Measurements from ENCODE around the gene STARD10. TPM values are rescaled to one million over a fixed set of nuclear protein-coding genes. Genes with fewer than 3 reads are reported as not detected.
"Not testable (repeated sequence)": the region's sequence is repeated elsewhere in the genome, so short reads cannot be mapped to it uniquely, and the experiment has no call there.

Gene STARD10
- total RNA-seq, 2 experiments from 2014 or later = 4.0 to 4.5 TPM

DNA sequence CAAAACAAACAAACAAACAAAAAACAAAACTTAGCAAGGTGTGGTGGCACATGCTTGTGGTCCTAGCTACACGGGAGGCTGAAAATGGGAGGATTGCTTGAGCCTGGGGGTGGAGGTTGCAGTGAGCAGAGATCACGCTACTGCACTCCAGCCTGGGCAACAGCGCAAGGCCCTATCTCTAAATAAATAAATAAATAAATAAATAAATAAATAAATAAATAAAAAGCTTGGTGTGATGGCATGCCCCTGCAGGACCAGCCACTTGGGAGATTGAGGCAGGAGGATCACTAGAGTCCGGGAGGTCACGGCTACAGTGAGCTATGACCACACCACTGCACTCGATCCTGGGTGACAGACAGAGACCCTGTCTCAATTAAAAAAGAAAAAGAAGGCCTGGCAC lies 9.0 kb upstream of the STARD10 start:
- ChIA-PET POLR2A (no interaction called here), CTCF (interaction anchor here (1.1 to 1.6 kb wide), 4 partner anchors 9 to 78 kb away, joined by 3 to 5 read pairs (median 4); partner anchors contain the start of gene STARD10)
- no peak overlapping the region for H3K27ac Mint-ChIP-seq
- DNase-seq = no peak
- H3K4me1 Mint-ChIP-seq (ENCODE audit: low read depth) = peaks cover 8% of the 10 kb centered on the region
- no peaks in the 10 kb centered on the region for H3K27me3 Mint-ChIP-seq (ENCODE audit: low read depth)
- ATAC-seq = no peak
- no peak overlapping the region for H3K4me3 Mint-ChIP-seq
- H3K36me3 Mint-ChIP-seq (ENCODE audit: low read depth) = peaks cover 11% of the 10 kb centered on the region
- no peaks in the 10 kb centered on the region for H3K9me3 Mint-ChIP-seq (ENCODE audit: insufficient read depth)

DNA sequence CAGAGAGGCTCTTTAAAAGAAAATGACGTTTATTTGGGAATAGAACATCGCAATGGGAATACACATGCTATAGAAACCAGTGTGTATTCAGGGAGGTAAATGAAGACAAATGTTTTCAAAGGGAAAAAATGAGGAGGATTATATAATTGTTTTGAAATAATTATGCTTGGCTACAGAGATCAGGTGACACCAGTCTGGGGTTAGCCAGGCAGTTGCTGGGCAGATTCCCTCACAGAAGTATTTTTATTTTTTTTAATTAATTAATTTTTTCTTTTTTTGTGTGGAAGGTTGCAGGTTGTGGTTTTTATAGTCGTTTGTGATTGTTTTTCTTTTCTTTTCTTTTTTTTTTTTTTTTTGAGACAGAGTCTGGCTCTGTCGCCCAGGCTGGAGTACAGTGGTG lies 5.6 kb upstream of the STARD10 start:
- Mint-ChIP-seq H3K27me3 (ENCODE audit: low read depth) (no peaks in the 10 kb centered on the region), H3K9me3 (ENCODE audit: insufficient read depth) (no peaks in the 10 kb centered on the region), H3K4me1 (ENCODE audit: low read depth) (peaks cover 7% of the 10 kb centered on the region), H3K4me3 (no peak overlapping the region), H3K36me3 (ENCODE audit: low read depth) (peaks cover 3% of the 10 kb centered on the region), H3K27ac (no peak overlapping the region)
- DNase-seq = no peak
- CTCF ChIA-PET = no interaction called here
- POLR2A ChIA-PET = no interaction called here
- no peak for ATAC-seq

DNA sequence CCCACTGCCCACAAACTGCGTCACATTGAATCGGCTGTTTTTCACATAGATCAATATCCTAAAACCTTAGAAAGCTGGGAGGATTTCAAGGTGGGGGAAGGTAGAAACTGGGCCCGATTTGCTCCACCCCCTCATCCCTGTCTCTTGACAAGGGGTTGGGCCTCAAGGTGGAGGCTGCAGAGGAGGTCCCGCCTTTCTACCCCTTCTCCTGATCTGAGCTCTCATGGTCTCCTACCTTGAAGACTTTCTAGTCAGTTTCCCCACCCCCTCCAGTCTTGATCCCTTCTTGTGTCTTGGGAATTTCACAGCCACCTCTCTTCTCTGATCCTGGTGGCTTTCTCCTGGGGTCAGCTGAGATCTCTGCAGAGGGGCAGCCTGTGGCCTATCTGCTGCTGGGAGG lies 4.5 kb upstream of the STARD10 start:
- no peaks in the 10 kb centered on the region for H3K27me3 Mint-ChIP-seq (ENCODE audit: low read depth)
- H3K4me1 Mint-ChIP-seq (ENCODE audit: low read depth) = peaks cover 13% of the 10 kb centered on the region
- ATAC-seq (no peak), DNase-seq (no peak)
- no peaks in the 10 kb centered on the region for H3K9me3 Mint-ChIP-seq (ENCODE audit: insufficient read depth)
- CTCF ChIA-PET = interaction anchor here (0.8 to 1.0 kb wide), 2 partner anchors 12 to 73 kb away, joined by 3 read pairs; no protein-coding TSS in a partner anchor
- H3K4me3 Mint-ChIP-seq = no peak overlapping the region
- H3K36me3 Mint-ChIP-seq (ENCODE audit: low read depth) = peaks cover 3% of the 10 kb centered on the region
- H3K27ac Mint-ChIP-seq = no peak overlapping the region
- POLR2A ChIA-PET = interaction anchor here (1.0 kb wide), 1 partner anchor 17 kb away, joined by 3 read pairs; no protein-coding TSS in a partner anchor

DNA sequence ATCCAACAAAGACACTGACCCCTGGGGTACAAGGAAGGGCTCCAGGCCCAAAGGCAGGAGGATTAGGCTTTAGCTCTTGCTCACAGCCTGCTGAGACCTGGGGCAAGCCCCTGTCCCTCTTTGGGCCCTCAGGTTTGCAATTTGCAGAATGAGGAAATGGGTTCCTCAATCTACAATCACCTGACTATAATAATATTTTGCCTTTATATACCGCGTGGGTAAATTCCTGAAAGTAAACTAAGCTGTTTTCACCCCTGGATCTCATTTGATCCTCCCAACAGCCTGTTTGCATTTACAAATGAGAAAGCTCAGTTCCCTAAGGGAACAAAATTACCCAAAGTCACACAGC lies 797 bp downstream of the STARD10 start:
- no peaks in the 10 kb centered on the region for H3K9me3 Mint-ChIP-seq (ENCODE audit: insufficient read depth)
- H3K4me3 Mint-ChIP-seq = peak overlapping the region; percentile 98
- peak overlapping the region; percentile 100 for H3K27ac Mint-ChIP-seq
- H3K36me3 Mint-ChIP-seq (ENCODE audit: low read depth) = no peaks in the 10 kb centered on the region
- no peak for DNase-seq
- POLR2A ChIA-PET = interaction anchor here (1.0 to 3.5 kb wide), 6 partner anchors 11 to 71 kb away, joined by 3 to 21 read pairs (median 7); no protein-coding TSS in a partner anchor
- CTCF ChIA-PET = interaction anchor here (0.5 to 5.4 kb wide), 18 partner anchors 11 to 385 kb away, joined by 3 to 202 read pairs (median 6); partner anchors contain the start of gene ATG16L2
- H3K27me3 Mint-ChIP-seq (ENCODE audit: low read depth) = no peaks in the 10 kb centered on the region
- peaks cover 30% of the 10 kb centered on the region for H3K4me1 Mint-ChIP-seq (ENCODE audit: low read depth)
- no peak for ATAC-seq

DNA sequence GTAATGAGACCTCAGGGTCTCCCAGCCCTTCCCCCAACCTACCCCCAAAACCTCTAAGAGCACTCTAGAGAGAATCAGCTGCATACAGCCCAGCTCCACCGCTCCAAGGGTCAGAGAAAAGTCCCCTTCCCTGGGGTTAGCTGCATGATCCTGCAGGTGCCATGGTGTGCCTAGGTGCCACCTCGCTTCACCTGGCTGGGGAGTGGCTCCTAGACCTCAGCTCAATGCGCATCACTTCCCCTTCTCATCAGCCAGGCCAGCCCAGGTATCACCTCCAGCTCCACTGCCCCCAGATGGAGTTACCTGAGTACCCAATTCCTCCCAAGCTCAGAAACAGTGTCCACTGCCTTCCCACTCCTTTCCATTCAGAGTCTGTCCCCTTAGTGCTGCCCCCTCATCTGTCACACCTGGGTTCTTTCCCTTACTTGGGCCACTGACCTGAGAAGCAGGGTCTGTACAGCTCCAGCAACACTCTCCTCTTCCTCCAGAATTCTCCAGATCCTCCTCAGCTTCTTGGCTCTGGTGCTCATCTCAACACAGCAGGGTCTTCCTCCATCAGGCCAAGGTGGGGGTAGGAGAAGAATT lies 1.3 kb downstream of the STARD10 start:
- no peak for ATAC-seq
- no peak for DNase-seq
- H3K4me3 Mint-ChIP-seq = no peak overlapping the region
- ChIA-PET CTCF (interaction anchor here (0.5 to 5.4 kb wide), 18 partner anchors 10 to 386 kb away, joined by 3 to 202 read pairs (median 6); partner anchors contain the start of gene ATG16L2), POLR2A (interaction anchor here (0.6 to 3.5 kb wide), 6 partner anchors 11 to 169 kb away, joined by 3 to 21 read pairs (median 6); no protein-coding TSS in a partner anchor)
- peaks cover 35% of the 10 kb centered on the region for H3K4me1 Mint-ChIP-seq (ENCODE audit: low read depth)
- peak overlapping the region; percentile 100 for H3K27ac Mint-ChIP-seq
- no peaks in the 10 kb centered on the region for H3K27me3 Mint-ChIP-seq (ENCODE audit: low read depth)
- no peaks in the 10 kb centered on the region for H3K9me3 Mint-ChIP-seq (ENCODE audit: insufficient read depth)
- no peaks in the 10 kb centered on the region for H3K36me3 Mint-ChIP-seq (ENCODE audit: low read depth)

DNA sequence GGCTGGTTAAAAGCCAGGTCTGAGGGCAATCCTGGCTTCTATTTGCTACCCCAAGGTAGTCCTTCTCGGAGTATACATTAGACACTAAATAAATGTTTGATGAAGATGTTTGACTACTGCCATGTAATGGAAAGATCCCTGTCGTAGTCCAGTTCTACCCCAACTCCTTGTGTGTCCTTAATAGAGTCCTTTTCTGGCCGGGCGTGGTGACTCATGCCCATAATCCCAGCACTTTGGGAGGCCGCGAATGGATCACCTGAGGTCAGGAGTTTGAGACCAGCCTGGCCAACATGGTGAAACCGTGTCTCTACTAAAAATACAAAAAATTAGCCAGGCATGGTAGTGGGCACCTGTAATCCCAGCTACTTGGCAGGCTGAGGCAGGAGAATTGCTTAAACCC lies 2.6 kb downstream of the STARD10 start:
- peaks cover 48% of the 10 kb centered on the region for H3K4me1 Mint-ChIP-seq (ENCODE audit: low read depth)
- ATAC-seq; H3K36me3 Mint-ChIP-seq (ENCODE audit: low read depth); H3K27me3 Mint-ChIP-seq (ENCODE audit: low read depth); POLR2A ChIA-PET; H3K27ac Mint-ChIP-seq; H3K9me3 Mint-ChIP-seq (ENCODE audit: insufficient read depth); H3K4me3 Mint-ChIP-seq; DNase-seq: not testable (repeated sequence)
- CTCF ChIA-PET = interaction anchor here (3.3 to 5.4 kb wide), 2 partner anchors 14 to 64 kb away, joined by 31 to 202 read pairs; no protein-coding TSS in a partner anchor

DNA sequence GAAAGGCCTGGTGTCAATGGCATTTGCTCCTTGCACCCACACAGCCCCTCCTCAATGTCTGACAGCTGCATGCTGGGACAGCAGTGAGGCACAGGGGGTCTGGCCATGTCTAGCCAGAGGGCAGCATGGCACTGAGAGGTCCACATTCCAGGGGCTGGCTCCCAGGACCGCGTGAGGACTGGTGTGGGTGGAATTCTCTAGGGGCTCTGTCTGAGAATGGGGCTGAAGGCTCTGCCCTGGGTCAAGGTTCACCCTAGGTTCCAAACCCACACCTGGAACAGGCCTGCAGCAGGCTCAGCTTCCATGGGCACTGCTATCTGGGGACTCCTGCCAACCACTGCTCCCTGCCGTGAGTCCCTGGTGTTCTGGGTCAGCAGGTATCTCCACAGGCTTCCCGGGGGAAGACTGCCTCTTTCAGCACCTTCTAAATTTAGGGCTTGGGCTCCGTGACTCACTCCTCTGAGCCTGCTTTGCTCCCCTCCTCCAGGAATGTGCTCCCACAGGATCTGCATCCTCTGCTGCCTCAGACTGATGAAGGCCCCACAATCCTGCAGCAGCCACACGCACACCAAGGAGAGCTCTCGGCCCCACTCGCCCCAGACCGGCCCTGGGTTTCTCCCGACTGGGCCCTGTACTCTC lies 4.2 kb downstream of the STARD10 start:
- DNase-seq = no peak
- ChIA-PET POLR2A (no interaction called here), CTCF (interaction anchor here (1.5 kb wide), 1 partner anchor 64 kb away, joined by 10 read pairs; no protein-coding TSS in a partner anchor)
- Mint-ChIP-seq H3K27ac (no peak overlapping the region), H3K36me3 (ENCODE audit: low read depth) (no peaks in the 10 kb centered on the region), H3K4me1 (ENCODE audit: low read depth) (peaks cover 45% of the 10 kb centered on the region), H3K4me3 (no peak overlapping the region), H3K27me3 (ENCODE audit: low read depth) (no peaks in the 10 kb centered on the region), H3K9me3 (ENCODE audit: insufficient read depth) (no peaks in the 10 kb centered on the region)
- ATAC-seq = no peak

DNA sequence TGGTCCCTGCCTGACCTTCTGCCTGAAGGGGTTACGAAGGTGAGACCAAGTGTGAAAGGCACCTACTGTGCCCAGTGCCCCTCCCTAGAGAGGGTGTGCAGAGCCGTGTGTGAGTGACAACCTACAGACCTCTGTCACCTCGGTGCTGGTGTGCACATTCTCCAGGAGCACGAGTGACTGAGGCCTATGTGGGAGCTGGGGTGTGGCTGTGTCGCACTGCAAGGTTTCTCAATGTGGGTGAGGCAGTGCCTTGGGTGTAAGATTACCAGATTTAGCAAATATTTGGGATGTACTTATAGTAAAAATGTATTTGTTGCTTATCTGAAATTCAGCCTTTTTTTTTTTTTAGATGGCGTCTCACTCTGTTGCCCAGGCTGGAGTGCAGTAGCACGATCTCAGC lies 5.6 kb downstream of the STARD10 start:
- POLR2A ChIA-PET = no interaction called here
- peak overlapping the region; percentile 77 for H3K27ac Mint-ChIP-seq
- no peaks in the 10 kb centered on the region for H3K9me3 Mint-ChIP-seq (ENCODE audit: insufficient read depth)
- H3K4me3 Mint-ChIP-seq = no peak overlapping the region
- H3K36me3 Mint-ChIP-seq (ENCODE audit: low read depth) = no peaks in the 10 kb centered on the region
- peaks cover 36% of the 10 kb centered on the region for H3K4me1 Mint-ChIP-seq (ENCODE audit: low read depth)
- no peaks in the 10 kb centered on the region for H3K27me3 Mint-ChIP-seq (ENCODE audit: low read depth)
- DNase-seq (no peak), ATAC-seq (no peak)
- CTCF ChIA-PET = interaction anchor here (0.8 to 1.5 kb wide), 3 partner anchors 25 to 66 kb away, joined by 3 to 10 read pairs (median 4); no protein-coding TSS in a partner anchor

DNA sequence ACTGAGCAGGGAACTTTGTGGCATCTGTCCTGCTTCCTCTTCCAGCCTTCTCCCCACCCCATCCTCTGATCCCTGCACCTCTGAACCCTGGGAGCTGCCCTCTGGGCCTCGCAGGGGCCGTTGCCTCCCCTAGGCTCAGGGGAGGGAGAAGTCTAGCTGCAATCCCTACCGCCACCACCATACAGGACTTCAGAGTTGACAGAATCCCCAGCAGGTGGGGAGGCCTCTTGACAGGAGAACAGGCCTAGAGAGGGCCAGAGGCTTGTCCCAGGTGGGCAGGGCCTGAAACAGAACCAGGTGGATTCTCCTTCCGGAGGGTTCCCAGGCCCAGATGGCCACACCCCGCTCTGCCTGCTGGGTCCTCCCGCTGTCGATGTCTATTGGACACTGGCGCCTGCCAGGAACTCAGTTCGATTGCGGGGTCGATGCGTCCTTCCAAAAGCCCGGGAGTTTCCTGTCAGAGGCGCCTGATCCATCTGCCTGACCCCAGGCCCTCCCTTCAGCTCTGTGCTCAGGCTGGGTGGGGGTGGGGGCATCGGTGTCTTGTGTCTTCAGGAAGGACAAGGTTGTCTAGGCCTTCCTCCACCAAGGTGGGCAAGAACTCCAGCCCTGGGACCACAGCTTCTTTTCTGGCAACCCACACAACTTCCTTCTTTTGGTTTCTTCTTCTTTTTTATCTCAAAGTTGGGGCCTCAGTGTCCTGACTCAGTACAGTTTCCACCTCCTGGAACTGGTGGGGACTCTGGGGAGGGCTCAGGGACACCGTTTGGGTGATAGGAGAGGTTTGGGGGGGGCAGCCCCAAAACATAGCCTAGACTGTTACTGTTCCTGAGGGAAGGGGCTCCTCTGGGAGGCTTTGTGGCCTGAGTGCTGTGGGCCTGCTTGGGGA lies 6.4 kb downstream of the STARD10 start:
- CTCF ChIA-PET = interaction anchor here (1.1 to 2.0 kb wide), 5 partner anchors 9 to 62 kb away, joined by 3 to 14 read pairs (median 5); no protein-coding TSS in a partner anchor
- no peaks in the 10 kb centered on the region for H3K9me3 Mint-ChIP-seq (ENCODE audit: insufficient read depth)
- H3K36me3 Mint-ChIP-seq (ENCODE audit: low read depth) = no peaks in the 10 kb centered on the region
- peaks cover 31% of the 10 kb centered on the region for H3K4me1 Mint-ChIP-seq (ENCODE audit: low read depth)
- H3K4me3 Mint-ChIP-seq = peak overlapping the region; percentile 25
- DNase-seq (peak; percentile 42), ATAC-seq (peak; percentile 70)
- POLR2A ChIA-PET = interaction anchor here (0.6 to 1.5 kb wide), 5 partner anchors 15 to 115 kb away, joined by 3 to 4 read pairs (median 3); no protein-coding TSS in a partner anchor
- H3K27ac Mint-ChIP-seq = peak overlapping the region; percentile 44
- H3K27me3 Mint-ChIP-seq (ENCODE audit: low read depth) = peaks cover 4% of the 10 kb centered on the region

DNA sequence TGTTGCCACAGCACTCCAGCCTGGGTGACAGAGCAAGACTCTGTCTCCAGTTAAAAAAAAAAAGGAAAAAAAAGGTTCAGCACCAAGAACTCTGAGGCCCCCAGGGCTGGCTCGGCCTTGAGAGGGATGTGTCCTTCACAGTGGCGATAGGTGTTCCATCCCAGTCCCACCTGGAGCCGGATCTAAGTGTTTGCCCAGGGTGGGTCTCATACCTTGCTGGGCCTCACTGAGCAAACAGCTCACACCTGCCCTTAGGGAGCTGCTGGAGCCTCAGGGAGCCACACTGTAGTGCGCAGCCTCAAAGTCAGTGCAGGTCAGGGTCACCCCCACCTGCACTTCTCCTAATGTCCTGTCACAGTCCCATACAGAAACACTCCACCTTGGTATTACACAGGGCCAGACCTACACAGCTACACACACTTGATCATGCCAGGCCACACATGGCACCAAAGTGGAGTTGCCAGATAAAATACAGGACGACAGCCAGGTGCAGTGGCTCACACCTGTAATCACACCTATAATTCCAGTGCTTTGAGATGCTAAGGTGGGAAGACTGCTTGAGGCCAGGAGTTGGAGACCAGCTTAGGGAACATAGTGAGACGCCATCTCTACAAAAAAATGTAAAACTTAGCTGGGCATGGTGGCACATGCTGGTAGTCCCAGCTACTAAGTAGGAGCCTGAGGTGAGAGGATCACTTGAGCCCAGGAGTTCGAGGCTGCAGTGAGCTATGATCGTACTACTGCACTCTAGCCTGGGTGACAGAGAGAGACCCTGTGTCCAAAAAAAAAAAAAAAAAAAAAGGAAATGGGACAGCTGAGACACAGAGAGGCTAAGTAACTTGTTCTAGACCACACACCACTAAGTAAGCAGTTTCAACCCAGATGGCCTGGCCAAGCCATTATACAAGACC lies 7.3 kb downstream of the STARD10 start:
- DNase-seq = no peak
- CTCF ChIA-PET = interaction anchor here (1.1 to 2.0 kb wide), 6 partner anchors 9 to 61 kb away, joined by 3 to 14 read pairs (median 4); no protein-coding TSS in a partner anchor
- Mint-ChIP-seq H3K27ac (no peak overlapping the region), H3K4me3 (peak overlapping the region; percentile 25), H3K36me3 (ENCODE audit: low read depth) (no peaks in the 10 kb centered on the region), H3K4me1 (ENCODE audit: low read depth) (peaks cover 35% of the 10 kb centered on the region), H3K9me3 (ENCODE audit: insufficient read depth) (no peaks in the 10 kb centered on the region), H3K27me3 (ENCODE audit: low read depth) (peaks cover 9% of the 10 kb centered on the region)
- POLR2A ChIA-PET = interaction anchor here (0.6 to 1.5 kb wide), 6 partner anchors 14 to 359 kb away, joined by 3 to 4 read pairs (median 3); no protein-coding TSS in a partner anchor
- no peak for ATAC-seq

All from activated CD8-positive, alpha-beta T cell treated with anti-CD3 and anti-CD28 coated beads, Interleukin-2, amount 10 ng/mL, durations not matched to agents 7 days and 5 days (primary cell).